RPMI7951 (cell line): ENCODE results near the gene SLC6A13. TPM values are rescaled to one million over a fixed set of nuclear protein-coding genes. Genes with fewer than 3 reads are reported as not detected.
"Not testable (repeated sequence)": the region's sequence is repeated elsewhere in the genome, so short reads cannot be mapped to it uniquely, and the experiment has no call there.

Source experiments
- DNase-seq: peaks from one replicate; pipeline ENCODE4 v3.0.0-alpha.2; 2012; ENCODE audit warnings: low read depth
- total RNA-seq: library from RNA; depleted of rRNA; stranded (reverse); fragments of >200 nt; shearing (Covaris generic); gene quantifications from 2 replicates; pipeline ENCODE4 v1.2.3, GENCODE V29; 2014

SLC6A13 gene
- total RNA-seq, 1 experiment from 2014 or later, result 0.36 TPM

GRCh38 chr12:265096-265495, 2.5 kb upstream of the SLC6A13 start:
- no peak for DNase-seq

DNA sequence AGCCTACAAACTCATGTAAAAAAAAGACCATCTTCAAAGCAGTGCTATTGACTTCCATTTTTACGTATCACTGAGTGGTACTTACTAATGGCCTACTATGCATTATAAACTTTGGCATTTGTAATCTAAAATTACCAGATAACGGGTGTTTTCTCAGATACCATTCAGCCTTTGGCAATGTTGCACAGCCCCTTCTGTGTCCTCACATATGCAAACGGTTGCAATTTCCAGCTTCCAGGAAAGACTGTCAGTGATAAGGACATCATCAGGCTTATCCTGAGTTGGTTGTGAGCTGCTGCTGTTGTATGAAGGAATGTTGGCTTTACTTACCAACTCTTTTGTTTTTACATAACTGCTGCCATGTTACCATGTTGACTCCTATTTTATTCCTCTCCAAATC, 1.6 kb upstream of the SLC6A13 start:
- no peak for DNase-seq

GRCh38 chr12:263574-263973, 938 bp upstream of the SLC6A13 start:
- no peak for DNase-seq

GRCh38 chr12:262113-262512, 523 bp downstream of the SLC6A13 start:
- DNase-seq, result no peak

- DNase-seq, result no peak
Measured at GRCh38 chr12:257521-258321, 4.9 kb downstream of the SLC6A13 start.

- no peak for DNase-seq
Measured at GRCh38 chr12:256958-257357, 5.7 kb downstream of the SLC6A13 start.

GRCh38 chr12:256225-256624, 6.4 kb downstream of the SLC6A13 start:
- no peak for DNase-seq

- DNase-seq, result no peak
Measured at GRCh38 chr12:254912-255311, 7.7 kb downstream of the SLC6A13 start.

- no peak for DNase-seq
Measured at GRCh38 chr12:254039-254438, 8.6 kb downstream of the SLC6A13 start.

GRCh38 chr12:253116-253831, 9.4 kb downstream of the SLC6A13 start:
- DNase-seq, result no peak

- no peak for DNase-seq
Measured at GRCh38 chr12:252636-253035, 10.0 kb downstream of the SLC6A13 start.

DNA sequence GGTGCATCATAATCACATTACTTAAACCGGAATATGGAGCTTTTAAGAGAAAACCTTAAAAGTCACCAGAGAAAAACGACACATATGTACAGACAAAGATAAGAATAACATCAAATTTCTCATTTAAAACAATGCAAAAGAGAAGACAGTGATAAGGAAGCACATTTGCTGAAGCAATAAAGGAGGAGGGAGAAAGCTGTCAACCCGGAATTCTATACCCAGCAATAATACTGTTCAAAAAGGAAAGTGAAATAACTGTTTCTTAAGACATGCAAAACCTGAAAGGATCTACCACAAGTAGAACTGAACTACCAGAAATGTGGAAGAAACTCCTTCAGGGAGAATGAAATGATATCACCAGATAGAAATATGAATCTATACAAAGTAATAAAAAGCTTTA, 15.4 kb downstream of the SLC6A13 start:
- DNase-seq, result no peak

GRCh38 chr12:243381-243780, 19.3 kb downstream of the SLC6A13 start:
- no peak for DNase-seq

- DNase-seq, result no peak
Measured at GRCh38 chr12:242496-242895, 20.1 kb downstream of the SLC6A13 start.

GRCh38 chr12:241266-241665, 21.4 kb downstream of the SLC6A13 start:
- DNase-seq, result no peak

DNA sequence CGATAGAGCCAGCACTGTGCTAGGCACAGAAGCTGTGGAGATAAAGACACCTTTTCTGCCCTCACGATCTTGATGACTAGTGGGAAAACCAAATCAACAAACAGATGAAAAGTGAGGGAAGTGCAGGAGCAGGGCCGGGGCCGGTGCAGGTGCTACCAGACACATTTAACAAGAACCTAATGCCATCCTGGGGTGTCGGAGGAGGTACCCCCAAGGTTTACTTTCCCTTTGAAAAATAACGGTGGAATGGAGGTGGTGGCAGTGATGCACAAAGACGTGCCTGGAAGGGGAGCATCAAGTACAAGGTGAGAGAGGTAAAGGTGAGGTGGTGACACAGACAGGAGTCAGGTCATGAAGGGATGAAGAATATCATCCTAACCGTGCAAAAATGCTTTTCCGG, 22.1 kb downstream of the SLC6A13 start:
- DNase-seq, result no peak

- DNase-seq, result no peak
Measured at GRCh38 chr12:238736-239398, 23.8 kb downstream of the SLC6A13 start.

DNA sequence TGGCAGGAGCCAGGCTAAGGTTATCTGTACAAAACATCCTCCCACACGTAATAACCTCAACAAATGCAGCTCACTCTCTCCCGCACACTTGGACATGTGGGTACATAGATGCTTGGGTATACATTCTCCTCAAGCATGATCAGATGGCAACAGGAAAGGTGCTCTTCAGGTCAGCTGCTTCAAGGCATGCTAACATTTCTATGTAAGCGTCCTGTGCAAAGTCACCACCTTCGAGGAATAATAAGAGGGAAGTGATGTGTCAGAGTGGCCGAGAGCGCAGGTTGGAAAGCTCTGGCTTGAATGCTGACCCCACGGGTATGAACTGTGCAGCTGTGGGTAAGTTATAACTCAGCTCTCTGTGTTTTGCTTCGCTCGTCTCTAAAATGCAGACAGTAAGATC, 24.5 kb downstream of the SLC6A13 start:
- no peak for DNase-seq

- DNase-seq, result no peak
Measured at GRCh38 chr12:237026-237815, 25.4 kb downstream of the SLC6A13 start.

- no peak for DNase-seq
Measured at GRCh38 chr12:236445-236844, 26.2 kb downstream of the SLC6A13 start.

DNA sequence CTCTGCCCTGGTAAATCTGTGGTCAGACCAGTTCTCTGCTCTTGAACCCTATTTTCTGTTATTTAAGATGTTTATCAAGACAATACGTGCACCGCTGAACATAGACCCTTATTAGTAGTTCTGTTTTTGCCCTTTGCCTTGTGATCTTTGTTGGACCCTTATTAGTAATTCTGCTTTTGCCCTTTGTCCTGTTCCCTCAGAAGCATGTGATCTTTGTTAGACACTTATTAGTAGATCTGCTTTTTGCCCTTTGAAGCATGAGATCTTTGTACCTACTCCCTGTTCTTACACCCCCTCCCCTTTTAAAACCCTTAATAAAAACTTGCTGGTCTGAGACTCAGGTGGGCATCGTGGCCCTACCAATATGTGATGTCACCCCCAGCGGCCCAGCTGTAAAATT, 26.7 kb downstream of the SLC6A13 start:
- not testable (repeated sequence) for DNase-seq

- DNase-seq, result no peak
Measured at GRCh38 chr12:234891-235415, 27.7 kb downstream of the SLC6A13 start.
